Measurements from ENCODE around the gene SLC22A23.

The SLC22A23 gene

DNA sequence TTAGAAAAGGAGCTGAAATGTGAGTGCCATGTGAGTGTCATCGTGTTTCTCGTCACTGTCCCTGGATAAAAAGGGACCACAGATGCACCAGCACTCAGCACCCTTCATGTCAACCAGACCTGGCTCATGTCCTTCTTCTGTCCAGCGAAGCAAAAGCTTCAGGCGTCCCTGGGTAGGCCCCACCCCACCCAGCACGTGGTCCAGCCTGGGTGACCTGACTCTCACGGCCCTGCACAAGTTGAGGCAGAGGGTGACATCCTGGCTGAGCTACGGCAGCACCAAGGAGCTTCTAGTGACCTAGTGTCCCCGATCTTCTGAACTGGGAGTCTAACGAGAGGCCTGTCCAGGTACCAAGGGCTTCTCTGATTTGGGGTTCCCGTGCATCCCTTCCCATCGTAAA lies 160.3 kb downstream of the SLC22A23 start:
- no peak for DNase-seq (ENCODE audit: extremely low read depth, low read depth)
- TF ChIP-seq, protein P1, sequence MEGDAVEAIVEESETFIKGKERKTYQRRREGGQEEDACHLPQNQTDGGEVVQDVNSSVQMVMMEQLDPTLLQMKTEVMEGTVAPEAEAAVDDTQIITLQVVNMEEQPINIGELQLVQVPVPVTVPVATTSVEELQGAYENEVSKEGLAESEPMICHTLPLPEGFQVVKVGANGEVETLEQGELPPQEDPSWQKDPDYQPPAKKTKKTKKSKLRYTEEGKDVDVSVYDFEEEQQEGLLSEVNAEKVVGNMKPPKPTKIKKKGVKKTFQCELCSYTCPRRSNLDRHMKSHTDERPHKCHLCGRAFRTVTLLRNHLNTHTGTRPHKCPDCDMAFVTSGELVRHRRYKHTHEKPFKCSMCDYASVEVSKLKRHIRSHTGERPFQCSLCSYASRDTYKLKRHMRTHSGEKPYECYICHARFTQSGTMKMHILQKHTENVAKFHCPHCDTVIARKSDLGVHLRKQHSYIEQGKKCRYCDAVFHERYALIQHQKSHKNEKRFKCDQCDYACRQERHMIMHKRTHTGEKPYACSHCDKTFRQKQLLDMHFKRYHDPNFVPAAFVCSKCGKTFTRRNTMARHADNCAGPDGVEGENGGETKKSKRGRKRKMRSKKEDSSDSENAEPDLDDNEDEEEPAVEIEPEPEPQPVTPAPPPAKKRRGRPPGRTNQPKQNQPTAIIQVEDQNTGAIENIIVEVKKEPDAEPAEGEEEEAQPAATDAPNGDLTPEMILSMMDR (IDR thresholded peaks at IDR 0.05; ENCODE audit: low read depth, low read length, missing control alignments): no peak
- no peak overlapping the region for H3K4me3 ChIP-seq (replicated peaks; ENCODE audit: low read depth, low read length)

DNA sequence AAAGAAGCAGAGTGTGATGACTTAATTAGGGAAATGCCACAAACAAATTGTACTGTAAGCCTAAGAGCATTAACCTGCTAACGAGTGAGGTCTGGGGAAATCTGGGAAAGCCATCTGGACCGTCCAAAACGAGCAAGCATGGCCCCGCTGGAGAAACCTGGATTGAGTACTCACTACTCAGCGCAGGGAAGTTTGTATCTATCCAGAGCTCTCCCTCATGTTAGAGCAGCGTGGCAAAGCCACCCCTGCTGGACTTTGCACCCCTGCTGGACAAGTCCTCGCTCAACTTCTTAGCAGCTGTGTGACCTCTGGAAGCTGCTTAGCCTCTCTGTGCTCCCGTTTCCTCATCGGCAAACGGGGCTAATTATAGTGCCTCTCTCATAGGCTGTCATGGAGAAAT lies 160.8 kb downstream of the SLC22A23 start:
- TF ChIP-seq, protein P1 (IDR thresholded peaks at IDR 0.05; ENCODE audit: low read depth, low read length, missing control alignments): no peak
- no peak overlapping the region for H3K4me3 ChIP-seq (replicated peaks; ENCODE audit: low read depth, low read length)
- no peak for DNase-seq (ENCODE audit: extremely low read depth, low read depth)

DNA sequence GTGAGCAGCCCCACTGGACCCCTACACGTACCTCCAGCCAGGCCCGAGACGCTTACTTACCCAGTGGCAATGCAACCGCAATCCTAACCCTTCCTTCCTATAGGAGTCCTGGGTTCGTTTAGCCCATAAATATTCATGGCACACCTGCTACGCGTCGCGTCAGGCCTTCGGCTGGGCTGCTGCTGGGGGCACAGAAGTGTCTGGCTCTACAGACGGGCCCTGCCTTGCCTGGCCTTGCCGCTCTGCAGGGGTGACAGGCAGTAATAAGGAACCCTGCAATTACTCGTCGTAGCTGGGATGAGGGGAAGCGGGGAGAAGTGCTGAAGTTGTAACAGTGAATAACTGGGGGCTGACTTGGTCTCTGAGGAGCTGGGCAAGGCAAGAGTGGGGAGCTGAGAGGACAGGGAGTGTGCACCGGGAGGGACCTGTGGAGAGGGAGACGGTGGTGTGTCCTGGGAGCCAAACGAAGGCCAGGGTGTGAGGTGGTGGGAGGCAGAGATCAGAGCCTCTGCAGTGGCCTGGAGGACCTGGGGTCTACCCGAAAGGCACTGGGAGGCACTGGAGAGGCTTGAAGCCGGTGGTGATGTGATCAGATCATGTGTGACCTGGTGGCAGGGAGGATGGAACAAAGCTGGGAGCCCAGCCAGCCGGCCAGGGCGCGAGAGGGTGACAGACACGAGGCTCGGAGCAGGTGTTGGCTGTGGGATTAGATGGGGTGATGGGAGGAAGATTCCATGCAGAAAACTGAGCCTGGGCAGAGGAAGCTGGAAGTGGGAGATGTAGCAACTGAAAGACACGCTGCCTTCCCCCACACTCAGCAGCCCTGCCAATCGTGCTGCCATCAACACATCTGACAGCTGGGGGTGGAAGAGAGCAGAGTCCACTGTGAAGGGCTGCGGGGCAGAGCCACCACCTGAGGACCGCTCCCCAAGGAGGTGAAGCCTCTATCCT lies 161.7 kb downstream of the SLC22A23 start:
- DNase-seq (ENCODE audit: extremely low read depth, low read depth): no peak
- TF ChIP-seq, protein P1 (IDR thresholded peaks at IDR 0.05; ENCODE audit: low read depth, low read length, missing control alignments): no peak
- no peak overlapping the region for H3K4me3 ChIP-seq (replicated peaks; ENCODE audit: low read depth, low read length)

DNA sequence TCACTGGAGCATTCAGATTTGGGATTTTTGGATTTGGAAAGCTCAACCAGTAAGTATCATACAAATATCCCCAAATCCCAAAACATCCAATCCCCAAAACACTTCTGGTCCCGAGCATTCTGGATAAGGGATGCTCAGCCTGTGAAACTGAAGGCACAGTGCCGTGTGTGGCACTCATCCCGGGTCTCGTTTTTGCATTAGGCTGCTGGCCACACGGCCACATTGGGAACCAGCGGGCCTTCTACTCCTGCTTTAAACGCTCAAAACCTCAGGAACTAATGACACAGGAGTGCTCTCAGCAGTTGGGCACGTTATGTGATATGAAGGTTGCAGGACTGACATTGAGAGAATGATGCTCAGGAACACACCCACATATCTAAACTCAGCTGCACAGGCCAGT lies 162.5 kb downstream of the SLC22A23 start:
- TF ChIP-seq, protein P1 (IDR thresholded peaks at IDR 0.05; ENCODE audit: low read depth, low read length, missing control alignments): no peak
- no peak for DNase-seq (ENCODE audit: extremely low read depth, low read depth)
- no peak overlapping the region for H3K4me3 ChIP-seq (replicated peaks; ENCODE audit: low read depth, low read length)

DNA sequence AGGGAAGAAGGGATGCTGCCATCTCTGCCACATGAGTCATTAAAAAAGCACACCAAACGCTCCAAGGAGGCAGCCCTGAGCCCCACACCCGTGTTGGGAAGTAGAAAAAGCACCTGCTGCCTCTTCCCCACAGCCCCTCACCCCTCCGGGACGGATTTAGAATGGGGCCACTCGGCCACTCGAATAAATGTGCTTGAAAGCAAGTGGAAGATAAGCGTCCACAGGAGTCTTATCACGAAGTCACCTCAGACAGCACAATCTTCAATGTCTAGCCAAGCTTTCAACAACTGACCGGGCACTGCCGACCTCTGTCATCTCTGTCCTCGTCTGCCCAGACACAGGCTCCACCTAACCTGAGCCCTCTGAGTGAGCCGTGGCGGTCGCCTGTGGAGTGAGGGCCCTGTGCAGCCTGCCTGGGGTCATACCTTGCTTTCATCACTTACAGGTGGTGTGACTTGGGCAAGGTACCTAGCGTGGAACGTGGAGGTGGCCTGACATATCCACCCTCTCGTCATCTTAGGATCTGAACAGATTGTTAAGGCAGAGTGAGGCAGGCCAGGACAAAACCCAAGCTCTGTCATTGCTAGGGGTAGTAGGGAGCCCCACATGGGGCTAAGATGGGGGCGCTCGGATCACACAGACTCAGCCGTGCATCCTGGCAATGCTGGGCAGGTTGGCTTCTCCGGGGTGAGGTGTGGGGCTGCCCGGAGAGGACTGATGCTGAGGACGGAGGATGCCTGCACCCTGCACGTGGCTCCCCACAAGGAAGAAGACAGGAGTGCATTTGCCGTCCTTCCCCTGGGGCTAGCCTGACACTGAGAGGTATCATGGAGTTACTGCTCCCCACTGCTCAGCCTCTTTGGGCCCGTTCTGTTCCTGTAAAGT lies 163.3 kb downstream of the SLC22A23 start:
- TF ChIP-seq, protein P1 (IDR thresholded peaks at IDR 0.05; ENCODE audit: low read depth, low read length, missing control alignments): no peak
- DNase-seq (ENCODE audit: extremely low read depth, low read depth): no peak
- H3K4me3 ChIP-seq (replicated peaks; ENCODE audit: low read depth, low read length): no peak overlapping the region

DNA sequence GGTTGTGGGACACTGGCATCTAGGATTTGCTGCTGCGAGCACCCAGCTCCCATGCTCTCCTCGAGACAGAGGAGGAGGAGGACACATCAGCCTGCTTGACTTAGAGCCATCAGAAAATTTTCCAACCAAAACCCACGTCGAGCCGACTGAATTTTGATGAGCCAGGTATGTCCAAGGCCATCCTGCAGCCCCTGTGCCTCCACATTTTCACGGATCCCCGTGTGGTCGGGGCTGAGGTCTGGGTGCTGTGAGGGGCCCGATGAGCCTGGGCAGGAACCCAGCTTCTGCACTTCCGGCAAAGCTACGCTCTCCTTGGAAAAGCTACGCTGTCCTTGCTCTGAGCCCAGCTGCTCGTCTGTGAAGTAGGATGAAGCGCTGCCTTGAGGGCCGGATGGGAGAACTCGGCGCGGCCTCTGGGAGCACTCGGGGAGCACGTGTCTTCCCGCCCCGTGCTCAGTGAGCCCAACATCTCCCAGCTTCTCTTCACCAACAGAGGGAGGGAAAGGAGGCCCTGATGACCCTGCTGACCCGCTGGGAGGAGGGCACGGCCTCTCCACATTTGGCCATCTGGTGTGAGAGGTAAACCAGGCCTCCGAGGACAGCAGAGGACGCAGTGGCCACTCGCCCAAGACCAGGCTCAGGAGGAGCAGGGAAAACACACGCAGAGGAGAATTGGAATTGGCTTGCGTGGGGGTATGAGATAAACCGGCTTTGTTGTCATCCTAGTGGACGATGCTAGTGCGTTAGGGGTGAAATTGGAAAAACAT lies 164.2 kb downstream of the SLC22A23 start:
- H3K4me3 ChIP-seq (replicated peaks; ENCODE audit: low read depth, low read length): no peak overlapping the region
- no peak for DNase-seq (ENCODE audit: extremely low read depth, low read depth)
- TF ChIP-seq, protein P1 (IDR thresholded peaks at IDR 0.05; ENCODE audit: low read depth, low read length, missing control alignments): no peak

All from HFF-Myc (cell line).